ENCODE results near the gene ADCY4. TPM values are rescaled to one million over a fixed set of nuclear protein-coding genes. Genes with fewer than 3 reads are reported as not detected.

The ADCY4 gene
- total and polyA plus RNA-seq, 10 of the 15 experiments (the other 5 are each of a cell fraction or from before 2014, with no cell fraction given), result 0.05 to 0.87 (median 0.21) TPM; not detected in 1

GRCh38 chr14:24277071-24277470 lies 57.8 kb downstream of the ADCY4 start:
- no TSS peak for BruUV-seq (replicated peaks)
- Histone ChIP-seq H4K20me1 (ENCODE audit: control insufficient read depth, insufficient read depth) (no peaks in the 10 kb centered on the region), H3K27ac (ENCODE audit: control insufficient read depth, insufficient read depth) (no peak overlapping the region), H3K9ac (ENCODE audit: control insufficient read depth, insufficient read depth, low read length) (no peak overlapping the region), H3K4me2 (ENCODE audit: control insufficient read depth, insufficient read depth) (peak overlapping the region; percentile 18; the same call in 1 of the 2 replicates), H3K36me3 (ENCODE audit: control insufficient read depth in 2 of 2, insufficient read depth in 2 of 2, low read length in 1 of 2) (no peaks in the 10 kb centered on the region), H3K79me2 (ENCODE audit: control insufficient read depth, insufficient read depth, low read length) (peaks cover 4% of the 10 kb centered on the region; the same call in 1 of the 2 replicates), H3K27me3 (replicated peaks in 1 of 2; ENCODE audit: control insufficient read depth in 2 of 2, insufficient read depth in 2 of 2, low read length in 1 of 2) (no peaks in the 10 kb centered on the region), H3K4me3 (no peak overlapping the region), H3K9me3 (replicated peaks; ENCODE audit: control insufficient read depth, insufficient read depth, low read length) (no peaks in the 10 kb centered on the region; the same call in 2 of the 3 replicates), H2AFZ (ENCODE audit: control insufficient read depth, low read depth, low read length) (no peak overlapping the region), H3K4me1 (ENCODE audit: control insufficient read depth, insufficient read depth, low read length) (peaks cover 58% of the 10 kb centered on the region)
- RAD21 ChIA-PET (ENCODE audit: unreplicated experiment), result no interaction called here
- ATAC-seq, result no peak
- DNase-seq (ENCODE audit: low read depth, low spot score), result no peak
- no peak for FAIRE-seq
- intact Hi-C loops (cut with micrococcal nuclease; ENCODE audit: unreplicated experiment), result no loop called here
- SMC1A ChIA-PET (ENCODE audit: uncharacterized antibody, unreplicated experiment), result interaction anchor here (8.9 to 11.8 kb wide), 2 partner anchors 20 to 33 kb away, joined by 115 to 141 read pairs; partner anchors contain the start of genes DHRS1, NOP9 and TINF2
- POLR2A ChIA-PET, result interaction anchor here (0.6 to 10.9 kb wide), 3 partner anchors 10 to 1350 kb away, joined by 3 to 171 read pairs (median 4); partner anchors contain the start of gene TINF2
- CTCF ChIA-PET, result interaction anchor here (0.6 to 17.1 kb wide), 7 partner anchors 18 to 145 kb away, joined by 3 to 269 read pairs (median 3); partner anchors contain the start of genes CIDEB, DHRS1, MDP1 and NOP9
- WGBS (ENCODE audit: insufficient coverage, insufficient replicate concordance, low lambda C conversion rate, missing lambda C conversion rate), result 94% methylated on average over 6 of the region's 6 CpGs
- in situ Hi-C loops (cut with MboI), result no loop called here
- TF ChIP-seq RELA (IDR thresholded peaks at IDR 0.05; ENCODE audit: borderline replicate concordance, partially characterized antibody) (no peak), NFYA (IDR thresholded peaks at IDR 0.05; ENCODE audit: borderline replicate concordance, low read depth, low read length) (no peak), NFYB (IDR thresholded peaks at IDR 0.05; ENCODE audit: insufficient read depth, low read depth, low read length) (no peak), POLR2A (IDR thresholded peaks at IDR 0.05; ENCODE audit: low read depth, low read length) (no peak), ELK1 (IDR thresholded peaks at IDR 0.05; ENCODE audit: low read depth, low read length) (no peak), RB1 (IDR thresholded peaks at IDR 0.05; ENCODE audit: borderline replicate concordance) (no peak), ZNF274 (IDR thresholded peaks at IDR 0.05; ENCODE audit: insufficient read depth, insufficient read length) (no peak), SMAD1 (IDR thresholded peaks at IDR 0.05; ENCODE audit: low read depth, partially characterized antibody) (no peak), KLF5 (IDR thresholded peaks at IDR 0.05; ENCODE audit: partially characterized antibody) (no peak), YBX1 (IDR thresholded peaks at IDR 0.05) (no peak), ZNF384 (IDR thresholded peaks at IDR 0.05; ENCODE audit: borderline replicate concordance, low read depth, low read length) (no peak), RBBP5 (conservative IDR thresholded peaks at IDR 0.05) (no peak), BRCA1 (IDR thresholded peaks at IDR 0.05; ENCODE audit: low read depth, low read length) (no peak), SUZ12 (IDR thresholded peaks at IDR 0.05; ENCODE audit: unreplicated experiment) (no peak), MTA2 (IDR thresholded peaks at IDR 0.05; ENCODE audit: low read depth) (no peak), SREBF2 (IDR thresholded peaks at IDR 0.05; ENCODE audit: low read length) (no peak), RAD51 (IDR thresholded peaks at IDR 0.05) (no peak), STAT1 (conservative IDR thresholded peaks at IDR 0.05) (no peak), BCL11A (IDR thresholded peaks at IDR 0.05; ENCODE audit: low read depth, low read length) (no peak)
- TF ChIP-seq, protein P1, sequence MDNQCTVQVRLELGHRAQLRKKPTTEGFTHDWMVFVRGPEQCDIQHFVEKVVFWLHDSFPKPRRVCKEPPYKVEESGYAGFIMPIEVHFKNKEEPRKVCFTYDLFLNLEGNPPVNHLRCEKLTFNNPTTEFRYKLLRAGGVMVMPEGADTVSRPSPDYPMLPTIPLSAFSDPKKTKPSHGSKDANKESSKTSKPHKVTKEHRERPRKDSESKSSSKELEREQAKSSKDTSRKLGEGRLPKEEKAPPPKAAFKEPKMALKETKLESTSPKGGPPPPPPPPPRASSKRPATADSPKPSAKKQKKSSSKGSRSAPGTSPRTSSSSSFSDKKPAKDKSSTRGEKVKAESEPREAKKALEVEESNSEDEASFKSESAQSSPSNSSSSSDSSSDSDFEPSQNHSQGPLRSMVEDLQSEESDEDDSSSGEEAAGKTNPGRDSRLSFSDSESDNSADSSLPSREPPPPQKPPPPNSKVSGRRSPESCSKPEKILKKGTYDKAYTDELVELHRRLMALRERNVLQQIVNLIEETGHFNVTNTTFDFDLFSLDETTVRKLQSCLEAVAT (IDR thresholded peaks at IDR 0.05), result no peak
